ENCODE measurements around the gene DLGAP4. TPM values are rescaled to one million over a fixed set of nuclear protein-coding genes. Genes with fewer than 3 reads are reported as not detected.

Gene DLGAP4
- total and polyA plus RNA-seq, 9 of the 15 experiments (the other 6 are each of a cell fraction or from before 2014, with no cell fraction given): 0.31 to 34.1 (median 4.5) TPM

GRCh38 chr20:36435592-36436541 is 129.7 kb downstream of the DLGAP4 start (continued):
- TF ChIP-seq, protein P1, sequence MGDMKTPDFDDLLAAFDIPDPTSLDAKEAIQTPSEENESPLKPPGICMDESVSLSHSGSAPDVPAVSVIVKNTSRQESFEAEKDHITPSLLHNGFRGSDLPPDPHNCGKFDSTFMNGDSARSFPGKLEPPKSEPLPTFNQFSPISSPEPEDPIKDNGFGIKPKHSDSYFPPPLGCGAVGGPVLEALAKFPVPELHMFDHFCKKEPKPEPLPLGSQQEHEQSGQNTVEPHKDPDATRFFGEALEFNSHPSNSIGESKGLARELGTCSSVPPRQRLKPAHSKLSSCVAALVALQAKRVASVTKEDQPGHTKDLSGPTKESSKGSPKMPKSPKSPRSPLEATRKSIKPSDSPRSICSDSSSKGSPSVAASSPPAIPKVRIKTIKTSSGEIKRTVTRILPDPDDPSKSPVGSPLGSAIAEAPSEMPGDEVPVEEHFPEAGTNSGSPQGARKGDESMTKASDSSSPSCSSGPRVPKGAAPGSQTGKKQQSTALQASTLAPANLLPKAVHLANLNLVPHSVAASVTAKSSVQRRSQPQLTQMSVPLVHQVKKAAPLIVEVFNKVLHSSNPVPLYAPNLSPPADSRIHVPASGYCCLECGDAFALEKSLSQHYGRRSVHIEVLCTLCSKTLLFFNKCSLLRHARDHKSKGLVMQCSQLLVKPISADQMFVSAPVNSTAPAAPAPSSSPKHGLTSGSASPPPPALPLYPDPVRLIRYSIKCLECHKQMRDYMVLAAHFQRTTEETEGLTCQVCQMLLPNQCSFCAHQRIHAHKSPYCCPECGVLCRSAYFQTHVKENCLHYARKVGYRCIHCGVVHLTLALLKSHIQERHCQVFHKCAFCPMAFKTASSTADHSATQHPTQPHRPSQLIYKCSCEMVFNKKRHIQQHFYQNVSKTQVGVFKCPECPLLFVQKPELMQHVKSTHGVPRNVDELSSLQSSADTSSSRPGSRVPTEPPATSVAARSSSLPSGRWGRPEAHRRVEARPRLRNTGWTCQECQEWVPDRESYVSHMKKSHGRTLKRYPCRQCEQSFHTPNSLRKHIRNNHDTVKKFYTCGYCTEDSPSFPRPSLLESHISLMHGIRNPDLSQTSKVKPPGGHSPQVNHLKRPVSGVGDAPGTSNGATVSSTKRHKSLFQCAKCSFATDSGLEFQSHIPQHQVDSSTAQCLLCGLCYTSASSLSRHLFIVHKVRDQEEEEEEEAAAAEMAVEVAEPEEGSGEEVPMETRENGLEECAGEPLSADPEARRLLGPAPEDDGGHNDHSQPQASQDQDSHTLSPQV (IDR thresholded peaks at IDR 0.05): no peak
- peak; percentile 62 for TF ChIP-seq HNRNPLL (IDR thresholded peaks at IDR 0.05; ENCODE audit: low read depth, low read length, poor library complexity, severe bottlenecking)
- TF ChIP-seq ARID2 (IDR thresholded peaks at IDR 0.05): no peak
- TF ChIP-seq BRD4 (IDR thresholded peaks at IDR 0.05): no peak
- TF ChIP-seq E2F4 (CRISPR knock-in tag; IDR thresholded peaks at IDR 0.05; ENCODE audit: low read depth): no peak
- TF ChIP-seq, protein P2, sequence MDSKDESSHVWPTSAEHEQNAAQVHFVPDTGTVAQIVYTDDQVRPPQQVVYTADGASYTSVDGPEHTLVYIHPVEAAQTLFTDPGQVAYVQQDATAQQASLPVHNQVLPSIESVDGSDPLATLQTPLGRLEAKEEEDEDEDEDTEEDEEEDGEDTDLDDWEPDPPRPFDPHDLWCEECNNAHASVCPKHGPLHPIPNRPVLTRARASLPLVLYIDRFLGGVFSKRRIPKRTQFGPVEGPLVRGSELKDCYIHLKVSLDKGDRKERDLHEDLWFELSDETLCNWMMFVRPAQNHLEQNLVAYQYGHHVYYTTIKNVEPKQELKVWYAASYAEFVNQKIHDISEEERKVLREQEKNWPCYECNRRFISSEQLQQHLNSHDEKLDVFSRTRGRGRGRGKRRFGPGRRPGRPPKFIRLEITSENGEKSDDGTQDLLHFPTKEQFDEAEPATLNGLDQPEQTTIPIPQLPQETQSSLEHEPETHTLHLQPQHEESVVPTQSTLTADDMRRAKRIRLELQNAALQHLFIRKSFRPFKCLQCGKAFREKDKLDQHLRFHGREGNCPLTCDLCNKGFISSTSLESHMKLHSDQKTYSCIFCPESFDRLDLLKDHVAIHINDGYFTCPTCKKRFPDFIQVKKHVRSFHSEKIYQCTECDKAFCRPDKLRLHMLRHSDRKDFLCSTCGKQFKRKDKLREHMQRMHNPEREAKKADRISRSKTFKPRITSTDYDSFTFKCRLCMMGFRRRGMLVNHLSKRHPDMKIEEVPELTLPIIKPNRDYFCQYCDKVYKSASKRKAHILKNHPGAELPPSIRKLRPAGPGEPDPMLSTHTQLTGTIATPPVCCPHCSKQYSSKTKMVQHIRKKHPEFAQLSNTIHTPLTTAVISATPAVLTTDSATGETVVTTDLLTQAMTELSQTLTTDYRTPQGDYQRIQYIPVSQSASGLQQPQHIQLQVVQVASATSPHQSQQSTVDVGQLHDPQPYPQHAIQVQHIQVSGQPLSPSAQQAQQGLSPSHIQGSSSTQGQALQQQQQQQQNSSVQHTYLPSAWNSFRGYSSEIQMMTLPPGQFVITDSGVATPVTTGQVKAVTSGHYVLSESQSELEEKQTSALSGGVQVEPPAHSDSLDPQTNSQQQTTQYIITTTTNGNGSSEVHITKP (IDR thresholded peaks at IDR 0.05; ENCODE audit: partially characterized antibody): no peak
- TF ChIP-seq, protein P3, sequence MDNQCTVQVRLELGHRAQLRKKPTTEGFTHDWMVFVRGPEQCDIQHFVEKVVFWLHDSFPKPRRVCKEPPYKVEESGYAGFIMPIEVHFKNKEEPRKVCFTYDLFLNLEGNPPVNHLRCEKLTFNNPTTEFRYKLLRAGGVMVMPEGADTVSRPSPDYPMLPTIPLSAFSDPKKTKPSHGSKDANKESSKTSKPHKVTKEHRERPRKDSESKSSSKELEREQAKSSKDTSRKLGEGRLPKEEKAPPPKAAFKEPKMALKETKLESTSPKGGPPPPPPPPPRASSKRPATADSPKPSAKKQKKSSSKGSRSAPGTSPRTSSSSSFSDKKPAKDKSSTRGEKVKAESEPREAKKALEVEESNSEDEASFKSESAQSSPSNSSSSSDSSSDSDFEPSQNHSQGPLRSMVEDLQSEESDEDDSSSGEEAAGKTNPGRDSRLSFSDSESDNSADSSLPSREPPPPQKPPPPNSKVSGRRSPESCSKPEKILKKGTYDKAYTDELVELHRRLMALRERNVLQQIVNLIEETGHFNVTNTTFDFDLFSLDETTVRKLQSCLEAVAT (IDR thresholded peaks at IDR 0.05): no peak
- TF ChIP-seq HDAC2 (IDR thresholded peaks at IDR 0.05): no peak
- no peak for TF ChIP-seq CBFA2T3 (IDR thresholded peaks at IDR 0.05)
- no peak for TF ChIP-seq ZKSCAN1 (IDR thresholded peaks at IDR 0.05; ENCODE audit: low read depth, low read length)
- TF ChIP-seq MED1 (CRISPR knock-in tag; IDR thresholded peaks at IDR 0.05; ENCODE audit: borderline replicate concordance): no peak
- TF ChIP-seq MEIS2 (IDR thresholded peaks at IDR 0.05; ENCODE audit: partially characterized antibody): peak; percentile 82
- TF ChIP-seq U2AF1 (optimal IDR thresholded peaks at IDR 0.05; ENCODE audit: low read depth, low read length): no peak
- no peak for TF ChIP-seq POLR3G (IDR thresholded peaks at IDR 0.05; ENCODE audit: extremely low read depth, insufficient read length, insufficient replicate concordance)
- TF ChIP-seq, protein P4, sequence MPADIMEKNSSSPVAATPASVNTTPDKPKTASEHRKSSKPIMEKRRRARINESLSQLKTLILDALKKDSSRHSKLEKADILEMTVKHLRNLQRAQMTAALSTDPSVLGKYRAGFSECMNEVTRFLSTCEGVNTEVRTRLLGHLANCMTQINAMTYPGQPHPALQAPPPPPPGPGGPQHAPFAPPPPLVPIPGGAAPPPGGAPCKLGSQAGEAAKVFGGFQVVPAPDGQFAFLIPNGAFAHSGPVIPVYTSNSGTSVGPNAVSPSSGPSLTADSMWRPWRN (IDR thresholded peaks at IDR 0.05; ENCODE audit: low read depth): no peak

Data from K562 (cell line).